Endothelial cell of umbilical vein (primary cell): Measurements from ENCODE around the gene CPED1. TPM values are rescaled to one million over a fixed set of nuclear protein-coding genes. Genes with fewer than 3 reads are reported as not detected.
A peak's percentile ranks its signal among the peaks of the same experiment; 100 is the strongest.

Source experiments
- Bru-seq: library from RNA; stranded (reverse); fragments of 400-500 nt; gene quantifications from one replicate; lab custom pipeline; 2021; lab: Mats Ljungman, UMichigan
- BruChase-seq, 2 experiments: library from RNA; stranded (reverse); fragments of 400-500 nt; gene quantifications; one replicate each; lab custom pipeline; 2021; lab: Mats Ljungman, UMichigan
- BruUV-seq: library from RNA; stranded (reverse); fragments of 400-500 nt; replicated peaks from 2 replicates; lab custom pipeline; 2021; lab: Mats Ljungman, UMichigan
- CTCF ChIA-PET: fragments of 300-600, 350-600 bp; sonication (Branson Sonifier 250); formaldehyde crosslinking; loops from one replicate; lab custom pipeline; 2021; ENCODE audit warnings: antibody characterized with exemption, inconsistent platforms; lab: Charles Lee
- POLR2A ChIA-PET: fragments of 300-600, 350-600 bp; sonication (Branson Sonifier 250); formaldehyde crosslinking; loops from one replicate; lab custom pipeline; 2021; ENCODE audit warnings: antibody characterized with exemption, inconsistent platforms; lab: Charles Lee
- DNase-seq: peaks from one replicate; pipeline ENCODE4 v3.0.0-alpha.2; 2011; ENCODE audit warnings: low read depth, low spot score
- FAIRE-seq: peaks from 2 replicates; lab custom pipeline; 2011; peaks lifted over from hg19 to GRCh38; lab: Jason Lieb, UNC
- H2AFZ ChIP-seq: 2 replicates; pipeline ENCODE4 v1.6.0; 2012; ENCODE audit warnings: low read depth, low read length, control low read depth, inconsistent platforms
- H3K27ac ChIP-seq: 2 replicates; pipeline ENCODE4 v1.5.1; 2011; ENCODE audit warnings: low read depth, mild to moderate bottlenecking, control low read depth, low read length, moderate library complexity; ENCODE audit not compliant: insufficient read depth
- H3K27me3 ChIP-seq, 2 experiments: 2 replicates each; pipeline versions ENCODE4 v1.6.0 to v1.6.1; 2011; ENCODE audit warnings: low read length in 2 of 2, mixed read lengths in 1 of 2; ENCODE audit not compliant: control insufficient read depth in 2 of 2, insufficient read depth in 2 of 2
- H3K36me3 ChIP-seq, 2 experiments: 2 replicates in 1 of 2; 3 replicates in 1 of 2; pipeline ENCODE4 v1.5.1; 2011; ENCODE audit warnings: low read length in 2 of 2, mild to moderate bottlenecking in 1 of 2, moderate library complexity in 1 of 2; ENCODE audit not compliant: control insufficient read depth in 2 of 2, insufficient read depth in 2 of 2; ENCODE audit errors: extremely low read depth in 1 of 2
- H3K4me1 ChIP-seq: 3 replicates; pipeline ENCODE4 v1.5.1; 2011; ENCODE audit warnings: mild to moderate bottlenecking, low read length; ENCODE audit not compliant: control insufficient read depth, insufficient read depth; ENCODE audit errors: extremely low read depth
- H3K4me2 ChIP-seq: 2 replicates; pipeline ENCODE4 v1.6.1; 2011; ENCODE audit warnings: low read length, control low read depth, mixed read lengths; ENCODE audit not compliant: insufficient read depth
- H3K4me3 ChIP-seq, 3 experiments: fragments of 200-600 bp in 1 of 3; sonication (generic), shearing (Covaris generic) in 1 of 3; replicated peaks in 1 of 3; 2 replicates each; pipeline ENCODE4 v1.5.1; 2011 to 2016; ENCODE audit warnings: control low read depth in 3 of 3, low read length in 3 of 3, mild to moderate bottlenecking in 2 of 3, inconsistent platforms in 1 of 3, low read depth in 1 of 3, moderate library complexity in 1 of 3; ENCODE audit not compliant: insufficient read depth in 1 of 3
- H3K79me2 ChIP-seq: 2 replicates; pipeline ENCODE4 v1.6.0; 2012; ENCODE audit warnings: low read length, inconsistent platforms; ENCODE audit not compliant: control insufficient read depth, insufficient read depth
- H3K9ac ChIP-seq: replicated peaks from 2 replicates; pipeline ENCODE3; 2011; ENCODE audit warnings: low read length, control low read depth; ENCODE audit not compliant: insufficient read depth; ENCODE audit errors: extremely low read depth
- H3K9me1 ChIP-seq: replicated peaks from 3 replicates; pipeline ENCODE4 v1.6.0; 2011; ENCODE audit warnings: mild to moderate bottlenecking, low read length; ENCODE audit not compliant: control insufficient read depth, insufficient read depth; ENCODE audit errors: extremely low read depth
- H3K9me3 ChIP-seq: replicated peaks from 2 replicates; pipeline ENCODE4 v1.5.1; 2012; ENCODE audit warnings: low read length, inconsistent platforms; ENCODE audit not compliant: control insufficient read depth, insufficient read depth
- H4K20me1 ChIP-seq: replicated peaks from 2 replicates; pipeline ENCODE3; 2011; ENCODE audit warnings: mild to moderate bottlenecking, low read length; ENCODE audit not compliant: control insufficient read depth, insufficient read depth; ENCODE audit errors: extremely low read depth
- GATA2 ChIP-seq: IDR thresholded peaks from 2 replicates; pipeline ENCODE4 v1.7.0; 2011; ENCODE audit warnings: low read depth, mild to moderate bottlenecking, moderate library complexity, mixed read lengths, low read length; ENCODE audit not compliant: insufficient read length, insufficient read depth
- POLR2AphosphoS5 ChIP-seq: IDR thresholded peaks from 2 replicates; pipeline ENCODE4 v1.6.1; 2012; ENCODE audit warnings: low read depth, mild to moderate bottlenecking, control low read depth, low read length, moderate library complexity; ENCODE audit not compliant: insufficient read depth
- dilution Hi-C: fragments of 300-500 bp; cut with MboI; formaldehyde crosslinking; loops from one replicate; pipeline ENCODE4 v1.15.0; 2019; ENCODE audit warnings: low sequenced_read_pairs; ENCODE audit not compliant: extremely low pct_ligation_motif_present
- intact Hi-C: fragments of 100-400 bp; cut with micrococcal nuclease; formaldehyde crosslinking; loops from one replicate; pipeline ENCODE4 v1.10.0; 2022
- long read RNA-seq: library from polyadenylated mRNA; stranded (forward); transcript quantifications from one replicate; pipeline ENCODE4 v2.0.0, GENCODE V29; 2021
- polyA minus RNA-seq, 3 experiments: library from RNA; depleted of rRNA, polyadenylated mRNA; stranded (reverse); fragments of >200 nt; gene quantifications; 1 replicate in 1 of 3; 2 replicates in 2 of 3; pipeline ENCODE4 v1.2.3, GENCODE V29; 2011
- polyA plus RNA-seq, 4 experiments: library from polyadenylated mRNA; depleted of rRNA in 3 of 4; stranded (reverse) in 3 of 4; unstranded in 1 of 4; fragments of >200 nt; gene quantifications; 2 replicates each; pipeline versions ENCODE4 v1.2.1 to v1.2.3, GENCODE V29; 2011 to 2012; ENCODE audit warnings: missing spikeins in 1 of 4
- total RNA-seq: library from RNA; stranded (reverse); gene quantifications from 2 replicates; pipeline ENCODE4 v1.2.3, GENCODE V29; 2021
- TF ChIP-seq, protein P1 (sequence below), 2 donors: IDR thresholded peaks; 1 replicate in 1 of 2; 2 replicates in 1 of 2; pipeline ENCODE4 v1.5.1; 2011; ENCODE audit warnings: low read length in 2 of 2, mild to moderate bottlenecking in 2 of 2, moderate library complexity in 2 of 2, control low read depth in 1 of 2, inconsistent platforms in 1 of 2, low read depth in 1 of 2; ENCODE audit not compliant: insufficient read depth in 1 of 2; ENCODE audit errors: extremely low read depth in 1 of 2

The CPED1 gene
- 0.22 and 0.32 TPM in 2 replicates for total RNA-seq
- 0.19 and 3.0 TPM in 2 replicates for polyA plus RNA-seq
- 0.20 and 0.22 TPM in 2 replicates for polyA plus RNA-seq (2011; cell fraction: cytosol; rRNA removed)
- 0.58 and 2.6 TPM in 2 replicates for polyA plus RNA-seq (2011; cell fraction: nucleus; rRNA removed)
- 0.10 and 0.46 TPM in 2 replicates for polyA plus RNA-seq (2012)
- 2.3 and 3.1 TPM in 2 replicates for polyA minus RNA-seq
- 1.0 TPM for polyA minus RNA-seq (2011; cell fraction: cytosol; rRNA and poly(A)+ RNA removed)
- 1.2 and 1.6 TPM in 2 replicates for polyA minus RNA-seq (2011; cell fraction: nucleus; rRNA and poly(A)+ RNA removed)
- percentile 20 among the genes with signal in this experiment for Bru-seq, nascent RNA
- percentile 12 among the genes with signal in this experiment for BruChase-seq, experiment 1, labeled RNA remaining after a 6-hour chase
- percentile 13 among the genes with signal in this experiment for BruChase-seq, experiment 2, labeled RNA remaining after a 2-hour chase
- long read RNA-seq = 0 reads

GRCh38 chr7:120988591-120989256, at the start of gene CPED1:
TSS of gene CPED1 (plus strand) at chr7:120988711. CDS start at chr7:120989622, 911 bp downstream.
- Histone ChIP-seq H3K9me3 (no peaks in the 10 kb centered on the region), H3K4me1 (peaks cover 10% of the 10 kb centered on the region), H4K20me1 (no peaks in the 10 kb centered on the region), H3K27ac (no peak within 1 kb of the TSS), H2AFZ (peak within 1 kb of the TSS; percentile 78), H3K4me2 (peak within 1 kb of the TSS; percentile 91), H3K9ac (peak within 1 kb of the TSS; percentile 33), H3K9me1 (no peaks in the 10 kb centered on the region), H3K79me2 (no peaks in the 10 kb centered on the region), H3K36me3 (no peaks in the 10 kb centered on the region), H3K4me3 (peak within 1 kb of the TSS; percentile 39 to 80 (median 64)), H3K27me3 (peaks cover 0 to 9% of the 10 kb centered on the region in 2 experiments)
- ChIA-PET POLR2A (no interaction called here), CTCF (interaction anchor here (0.8 to 8.4 kb wide), 25 partner anchors 10 to 1005 kb away, joined by 3 to 156 read pairs (median 7); partner anchors contain the start of gene ING3)
- intact Hi-C loops = loop anchor here (1.0 to 5.0 kb wide), 3 partner anchors 32 to 559 kb away; no protein-coding TSS in a partner anchor
- DNase-seq (peak; percentile 71), FAIRE-seq (peak; percentile 70)
- BruUV-seq = no TSS peak
- TF ChIP-seq POLR2AphosphoS5 (peak; percentile 38), GATA2 (peak; percentile 21)
- TF ChIP-seq, protein P1, sequence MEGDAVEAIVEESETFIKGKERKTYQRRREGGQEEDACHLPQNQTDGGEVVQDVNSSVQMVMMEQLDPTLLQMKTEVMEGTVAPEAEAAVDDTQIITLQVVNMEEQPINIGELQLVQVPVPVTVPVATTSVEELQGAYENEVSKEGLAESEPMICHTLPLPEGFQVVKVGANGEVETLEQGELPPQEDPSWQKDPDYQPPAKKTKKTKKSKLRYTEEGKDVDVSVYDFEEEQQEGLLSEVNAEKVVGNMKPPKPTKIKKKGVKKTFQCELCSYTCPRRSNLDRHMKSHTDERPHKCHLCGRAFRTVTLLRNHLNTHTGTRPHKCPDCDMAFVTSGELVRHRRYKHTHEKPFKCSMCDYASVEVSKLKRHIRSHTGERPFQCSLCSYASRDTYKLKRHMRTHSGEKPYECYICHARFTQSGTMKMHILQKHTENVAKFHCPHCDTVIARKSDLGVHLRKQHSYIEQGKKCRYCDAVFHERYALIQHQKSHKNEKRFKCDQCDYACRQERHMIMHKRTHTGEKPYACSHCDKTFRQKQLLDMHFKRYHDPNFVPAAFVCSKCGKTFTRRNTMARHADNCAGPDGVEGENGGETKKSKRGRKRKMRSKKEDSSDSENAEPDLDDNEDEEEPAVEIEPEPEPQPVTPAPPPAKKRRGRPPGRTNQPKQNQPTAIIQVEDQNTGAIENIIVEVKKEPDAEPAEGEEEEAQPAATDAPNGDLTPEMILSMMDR (IDR thresholded peaks at IDR 0.05; ENCODE audit: extremely low read depth in 1 of 2, insufficient read depth in 1 of 2, low read depth in 1 of 2, low read length in 2 of 2) = no peak
- dilution Hi-C loops = loop anchor here (25.0 kb wide), 1 partner anchor 99 kb away; no protein-coding TSS in a partner anchor
